ENCODE measurements around the gene TNRC18. TPM values are rescaled to one million over a fixed set of nuclear protein-coding genes. Genes with fewer than 3 reads are reported as not detected.

Gene TNRC18
- total and polyA plus RNA-seq, 2 of the 8 experiments (the other 6 are each of a cell fraction or from before 2014, with no cell fraction given) = 1.7 to 8.6 TPM

GRCh38 chr7:5350174-5350463 lies 73.5 kb downstream of the TNRC18 start:
- H3K56ac ChIP-seq (replicated peaks; ENCODE audit: insufficient read length, low read depth, low read length) = no peak overlapping the region
- H4K8ac ChIP-seq (ENCODE audit: extremely low read depth, insufficient read depth, low read length) = no peak overlapping the region
- H3K36me3 ChIP-seq (ENCODE audit: control insufficient read depth in 2 of 4, insufficient read depth in 4 of 4, low read length in 3 of 4) = no peaks in the 10 kb centered on the region
- H2BK12ac ChIP-seq (ENCODE audit: low read depth, low read length) = no peak overlapping the region
- H3K23me2 ChIP-seq (ENCODE audit: low read depth, low read length) = peaks cover 4% of the 10 kb centered on the region
- H2BK5ac ChIP-seq (ENCODE audit: low read depth, low read length) = no peak overlapping the region
- no peak overlapping the region for H2BK20ac ChIP-seq (ENCODE audit: low read length)
- H3K18ac ChIP-seq (ENCODE audit: extremely low read depth, low read length) = no peak overlapping the region
- no peak overlapping the region for H4K91ac ChIP-seq (replicated peaks; ENCODE audit: insufficient read length, low read length)
- 0% methylated on average over 1 of the region's 15 CpGs; no CpG with 5 or more reads in 1 of the 2 experiments for WGBS, 2 experiments (ENCODE audit: extremely low coverage in 1 of 2, insufficient coverage in 1 of 2, insufficient read length in 1 of 2, insufficient replicate concordance in 2 of 2, low coverage in 1 of 2, low lambda C conversion rate in 2 of 2, missing lambda C conversion rate in 1 of 2)
- H3K79me2 ChIP-seq (ENCODE audit: control insufficient read depth in 1 of 2, insufficient read depth in 2 of 2, low read length in 2 of 2) = no peaks in the 10 kb centered on the region
- peaks cover 8 to 10% of the 10 kb centered on the region in 2 experiments for H4K20me1 ChIP-seq (replicated peaks in 1 of 2; ENCODE audit: control insufficient read depth in 1 of 2, insufficient read depth in 2 of 2, low read length in 2 of 2)
- FAIRE-seq (no peak), DNase-seq (ENCODE audit: low read depth in 1 of 2, low spot score in 2 of 2) (no peak)
- H3K27me3 ChIP-seq (replicated peaks in 1 of 4; ENCODE audit: control insufficient read depth in 3 of 4, extremely low read depth in 1 of 4, insufficient read depth in 3 of 4, low read length in 3 of 4) = peaks cover 19 to 54% (median 53%) of the 10 kb centered on the region in 4 experiments
- CTCF ChIA-PET (ENCODE audit: partially characterized antibody) = interaction anchor here (1.1 to 11.0 kb wide), 6 partner anchors 15 to 128 kb away, joined by 3 to 73 read pairs (median 4); no protein-coding TSS in a partner anchor
- H3K27ac ChIP-seq (ENCODE audit: low read depth, low read length) = no peak overlapping the region
- peak overlapping the region in 3 of 4 experiments; percentile 6 to 57 (median 10); a peak in 4 of 8 replicates for H3K4me3 ChIP-seq (ENCODE audit: extremely low read depth in 1 of 4, insufficient read depth in 2 of 4, low read depth in 3 of 4, low read length in 4 of 4)
- peaks cover 0 to 7% of the 10 kb centered on the region in 2 experiments; a peak in 1 of 4 replicates for H3K9me3 ChIP-seq (ENCODE audit: insufficient read depth in 2 of 2, low read depth in 1 of 2, low read length in 1 of 2)
- H3K4me2 ChIP-seq (ENCODE audit: insufficient read depth in 1 of 2, low read depth in 2 of 2, low read length in 2 of 2) = peak overlapping the region; percentile 94 to 99
- no peak overlapping the region for H3K23ac ChIP-seq (ENCODE audit: insufficient read length)
- H4K5ac ChIP-seq (ENCODE audit: insufficient read length, low read depth, low read length) = no peak overlapping the region
- no peak overlapping the region for H2BK120ac ChIP-seq (replicated peaks; ENCODE audit: low read depth, low read length)
- H2AK5ac ChIP-seq (ENCODE audit: low read depth, low read length) = no peak overlapping the region
- H3K14ac ChIP-seq (ENCODE audit: insufficient read length) = no peak overlapping the region
- POLR2A ChIA-PET (ENCODE audit: partially characterized antibody) = interaction anchor here (0.5 to 1.7 kb wide), 2 partner anchors 11 to 172 kb away, joined by 3 to 4 read pairs; no protein-coding TSS in a partner anchor
- H2AFZ ChIP-seq (ENCODE audit: low read length) = no peak overlapping the region
- H3K4me1 ChIP-seq (replicated peaks in 1 of 4; ENCODE audit: control insufficient read depth in 3 of 4, insufficient read depth in 4 of 4, low read length in 3 of 4) = peaks cover 2 to 29% (median 20%) of the 10 kb centered on the region in 4 experiments
- no peak overlapping the region for H2BK15ac ChIP-seq (ENCODE audit: low read length)
- H3K9ac ChIP-seq (replicated peaks in 1 of 4; ENCODE audit: extremely low read depth in 1 of 4, low read depth in 3 of 4, low read length in 3 of 4) = no peak overlapping the region
- no peak overlapping the region for H3K4ac ChIP-seq (replicated peaks; ENCODE audit: insufficient read length, low read depth, low read length)
- TF ChIP-seq GABPA (IDR thresholded peaks at IDR 0.05; ENCODE audit: borderline replicate concordance, insufficient read depth, low read length) (no peak), RNF2 (IDR thresholded peaks at IDR 0.05; ENCODE audit: borderline replicate concordance, low read depth, low read length, missing control alignments, poor library complexity, severe bottlenecking) (peak; percentile 58), RBBP5 (IDR thresholded peaks at IDR 0.05; ENCODE audit: borderline replicate concordance, low read depth, low read length) (0 out of 2 replicates have a peak, but pooled peaks have one; percentile 23), NRF1 (IDR thresholded peaks at IDR 0.05; ENCODE audit: low read depth, low read length) (no peak), CTBP2 (IDR thresholded peaks at IDR 0.05; ENCODE audit: borderline replicate concordance, insufficient read depth, insufficient read length, low read length) (no peak), KDM5A (IDR thresholded peaks at IDR 0.05; ENCODE audit: low read length) (no peak), TAF1 (IDR thresholded peaks at IDR 0.05; ENCODE audit: low read depth, low read length) (no peak), POU5F1 (IDR thresholded peaks at IDR 0.05; ENCODE audit: low read depth, low read length) (no peak), CHD1 (IDR thresholded peaks at IDR 0.05; ENCODE audit: low read depth, low read length) (no peak), FOSL1 (IDR thresholded peaks at IDR 0.05; ENCODE audit: insufficient read depth, low read depth, low read length) (no peak), SIRT6 (IDR thresholded peaks at IDR 0.05; ENCODE audit: low read length) (no peak), SIN3A (conservative IDR thresholded peaks at IDR 0.05 in 1 of 2, IDR thresholded peaks at IDR 0.05 in 1 of 2; ENCODE audit: low read depth in 1 of 2, low read length in 2 of 2) (no peak), POLR2AphosphoS5 (IDR thresholded peaks at IDR 0.05; ENCODE audit: low read depth, low read length) (no peak)
- H3K79me1 ChIP-seq (ENCODE audit: low read depth, low read length) = no peaks in the 10 kb centered on the region; the same call in 1 of the 2 replicates
